HS-5 (cell line): ENCODE measurements around the gene AQP10.
A peak's percentile ranks its signal among the peaks of the same experiment; 100 is the strongest.
"Not testable (repeated sequence)": the region's sequence is repeated elsewhere in the genome, so short reads cannot be mapped to it uniquely, and the experiment has no call there.

Experiments used
- DNase-seq: peaks from one replicate; pipeline ENCODE4 v3.0.0-alpha.2; 2012; ENCODE audit warnings: low read depth

The AQP10 gene, protein sequence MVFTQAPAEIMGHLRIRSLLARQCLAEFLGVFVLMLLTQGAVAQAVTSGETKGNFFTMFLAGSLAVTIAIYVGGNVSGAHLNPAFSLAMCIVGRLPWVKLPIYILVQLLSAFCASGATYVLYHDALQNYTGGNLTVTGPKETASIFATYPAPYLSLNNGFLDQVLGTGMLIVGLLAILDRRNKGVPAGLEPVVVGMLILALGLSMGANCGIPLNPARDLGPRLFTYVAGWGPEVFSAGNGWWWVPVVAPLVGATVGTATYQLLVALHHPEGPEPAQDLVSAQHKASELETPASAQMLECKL

GRCh38 chr1:154320882-154321608, at the start of gene AQP10:
AQP10 (plus strand) TSS chr1:154321093; CDS start chr1:154321156, 63 bp downstream.
- DNase-seq: no peak

- DNase-seq: peak; percentile 92
These were observed 48.5 kb upstream of the AQP10 start, which contains the start of gene HAX1 for GRCh38 chr1:154272217-154272998. HAX1 (plus strand) TSS chr1:154272629; CDS start chr1:154272724, 95 bp downstream.

GRCh38 chr1:154272999-154273563, 47.8 kb upstream of the AQP10 start:
- no peak for DNase-seq

GRCh38 chr1:154276797-154277196, 44.1 kb upstream of the AQP10 start:
- DNase-seq: no peak

- DNase-seq: not testable (repeated sequence)
These were observed 33.3 kb upstream of the AQP10 start for GRCh38 chr1:154287591-154287990.

DNA sequence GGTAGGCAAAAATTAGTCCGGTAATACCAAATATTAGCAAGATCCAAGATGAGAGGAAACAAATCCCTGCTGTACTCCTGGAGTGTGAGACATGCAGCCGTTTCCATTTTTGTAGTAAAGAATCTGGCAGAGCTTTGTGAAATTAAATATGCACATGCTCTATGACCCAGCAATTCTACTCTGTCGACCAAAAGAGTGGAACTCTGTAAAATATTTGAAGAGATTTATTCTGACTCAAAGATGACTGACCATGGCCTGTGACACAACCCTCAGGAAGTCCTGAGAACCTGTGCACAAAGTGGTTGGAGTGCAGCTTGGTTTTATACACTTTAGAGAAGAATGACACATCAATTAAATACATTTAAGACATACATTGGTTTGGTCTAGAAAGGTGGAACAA, 32.2 kb upstream of the AQP10 start:
- DNase-seq: no peak

DNA sequence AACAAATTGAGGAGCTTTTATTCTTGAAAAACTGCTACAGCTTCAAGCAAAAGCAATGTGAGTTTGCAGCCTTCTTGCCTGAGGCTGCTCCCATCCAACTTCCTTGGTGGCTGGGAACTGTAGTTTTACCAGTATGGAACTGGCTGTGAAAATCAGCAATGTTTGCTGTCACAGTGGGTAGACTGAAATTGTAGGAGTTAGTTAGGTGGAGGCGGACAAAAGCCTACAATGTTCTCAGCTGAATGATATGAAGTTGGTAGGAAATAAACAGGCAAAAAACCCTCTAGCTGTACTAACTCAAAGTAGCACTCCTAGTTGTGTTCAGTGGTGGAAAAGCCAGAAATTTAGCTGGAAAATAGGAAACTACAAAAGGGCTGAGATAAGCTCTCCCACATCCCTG, 30.0 kb upstream of the AQP10 start:
- no peak for DNase-seq

DNA sequence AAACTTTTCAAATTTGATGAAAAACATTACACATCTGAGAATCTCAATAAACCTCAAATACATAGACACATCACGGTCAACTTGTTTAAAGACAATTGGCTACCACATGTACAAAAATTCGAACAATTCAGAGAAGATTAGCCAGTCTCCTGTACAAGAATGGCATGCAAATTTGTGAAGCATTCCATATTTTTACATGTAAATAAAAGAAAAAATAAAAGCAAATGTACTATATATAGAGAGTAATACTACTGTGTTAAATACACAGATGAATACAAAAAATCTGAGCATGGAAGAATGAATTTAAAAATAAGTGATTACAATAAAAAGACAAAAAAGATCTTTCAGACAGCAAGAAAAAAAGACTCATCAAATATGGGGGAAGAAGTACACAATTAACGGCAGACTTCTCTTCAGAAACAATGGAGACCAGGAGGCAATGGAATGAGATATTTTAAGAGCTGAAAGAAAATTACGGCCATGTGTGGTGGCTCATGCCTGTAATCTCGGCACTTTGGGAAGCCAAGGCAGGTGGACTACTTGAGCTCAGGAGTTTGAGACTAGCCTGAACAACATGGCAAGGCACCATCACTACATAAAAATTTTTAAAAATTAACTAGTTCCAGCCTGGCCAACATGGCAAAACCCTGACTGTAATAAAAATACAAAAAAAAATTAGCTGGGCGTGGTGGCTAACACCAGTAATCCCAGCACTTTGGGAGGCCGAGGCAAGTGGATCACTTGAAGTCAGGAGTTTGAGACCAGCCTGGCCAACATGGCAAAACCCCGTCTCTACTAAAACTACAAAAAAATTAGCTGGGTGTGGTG, 25.3 kb upstream of the AQP10 start:
- DNase-seq: no peak

DNA sequence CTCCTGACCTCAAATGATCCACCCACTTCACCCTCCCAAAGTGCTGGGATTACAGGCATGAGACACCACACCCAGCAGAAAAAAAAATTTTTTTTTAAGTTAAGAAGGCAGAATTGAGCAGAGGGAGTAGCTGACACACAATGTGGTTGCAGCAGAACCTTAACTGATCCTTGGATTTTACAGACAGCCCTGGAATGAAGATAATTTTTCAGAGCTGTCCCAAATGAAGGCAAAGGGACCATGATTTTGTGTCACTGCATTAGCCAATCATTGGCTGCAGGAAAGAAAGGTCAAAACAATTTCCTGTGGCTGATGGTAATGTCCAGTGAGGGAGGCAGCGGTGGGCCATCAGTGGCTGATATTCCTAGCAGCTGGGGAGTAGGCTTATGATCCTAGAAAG, 19.3 kb upstream of the AQP10 start:
- DNase-seq: no peak

GRCh38 chr1:154304664-154305337, 16.1 kb upstream of the AQP10 start:
- DNase-seq: no peak

GRCh38 chr1:154306151-154306550, 14.7 kb upstream of the AQP10 start:
- no peak for DNase-seq

GRCh38 chr1:154307670-154308270, 13.1 kb upstream of the AQP10 start:
- not testable (repeated sequence) for DNase-seq

DNA sequence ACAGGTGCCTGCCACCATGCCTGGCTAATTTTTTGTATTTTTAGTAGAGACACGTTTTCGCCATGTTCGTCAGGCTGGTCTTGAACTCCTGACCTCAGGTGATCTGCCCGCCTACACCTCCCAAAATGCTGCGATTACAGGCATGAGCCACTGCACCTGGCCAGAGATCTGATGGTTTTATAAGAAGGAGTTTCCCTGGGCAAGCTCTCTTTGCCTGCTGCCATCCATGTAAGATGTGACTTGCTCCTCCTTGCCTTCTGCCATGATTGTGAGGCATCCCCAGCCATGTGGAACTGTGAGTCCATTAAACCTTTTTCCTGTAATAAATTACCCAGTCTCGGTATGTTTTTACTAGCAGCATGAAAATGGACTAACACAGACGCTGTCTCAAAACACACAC, 11.8 kb upstream of the AQP10 start:
- not testable (repeated sequence) for DNase-seq

DNA sequence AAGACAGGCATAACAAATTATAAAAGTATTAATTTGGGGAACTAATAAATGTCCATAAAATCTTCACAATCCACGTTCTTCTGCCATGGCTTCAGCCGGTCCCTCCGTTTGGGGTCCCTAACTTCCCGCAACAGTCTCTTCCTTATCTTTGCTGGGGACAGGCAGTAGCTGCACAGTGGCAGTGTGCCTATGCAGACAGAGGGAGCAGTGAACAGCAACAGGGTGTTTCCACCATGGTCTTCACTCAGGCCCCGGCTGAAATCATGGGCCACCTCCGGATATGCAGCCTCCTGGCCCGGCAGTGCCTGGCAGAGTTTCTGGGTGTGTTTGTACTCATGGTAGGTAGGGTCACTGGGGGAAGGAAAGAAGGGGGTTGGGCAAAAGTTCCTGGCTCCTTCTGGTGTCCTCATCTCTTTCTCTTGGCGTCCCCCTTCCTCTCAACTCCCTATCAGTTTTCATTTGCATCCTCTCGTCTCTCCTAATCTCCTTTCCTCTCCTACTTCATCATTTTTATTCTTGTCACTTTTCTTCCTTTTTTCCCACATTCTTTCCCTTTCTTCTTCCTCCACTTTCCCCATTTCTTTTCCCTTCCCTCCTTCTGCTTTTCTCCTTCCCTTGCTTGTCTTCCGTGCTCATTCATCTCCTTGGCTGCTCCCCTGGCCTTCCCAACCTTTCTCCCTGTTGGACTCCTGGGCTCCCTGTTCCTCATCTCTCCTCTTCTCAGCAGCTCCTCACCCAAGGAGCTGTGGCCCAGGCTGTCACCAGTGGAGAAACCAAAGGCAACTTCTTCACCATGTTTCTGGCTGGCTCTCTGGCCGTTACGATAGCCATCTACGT, 8.4 kb upstream of the AQP10 start:
- DNase-seq: not testable (repeated sequence)

DNA sequence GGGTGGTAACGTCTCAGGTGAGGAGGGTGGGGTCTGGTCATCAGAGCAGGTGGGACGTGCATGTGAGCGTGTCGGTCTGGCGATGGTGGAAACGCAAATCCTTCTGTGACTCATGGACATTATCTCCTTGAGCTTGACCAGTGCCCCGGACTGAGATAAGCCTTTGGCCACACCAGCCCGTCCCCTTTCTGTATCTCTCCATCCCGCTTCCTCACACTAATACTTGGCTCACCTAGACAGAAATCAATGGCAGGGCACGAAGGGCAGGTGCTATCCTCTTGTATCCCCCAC, 7.9 kb upstream of the AQP10 start:
- DNase-seq: no peak

DNA sequence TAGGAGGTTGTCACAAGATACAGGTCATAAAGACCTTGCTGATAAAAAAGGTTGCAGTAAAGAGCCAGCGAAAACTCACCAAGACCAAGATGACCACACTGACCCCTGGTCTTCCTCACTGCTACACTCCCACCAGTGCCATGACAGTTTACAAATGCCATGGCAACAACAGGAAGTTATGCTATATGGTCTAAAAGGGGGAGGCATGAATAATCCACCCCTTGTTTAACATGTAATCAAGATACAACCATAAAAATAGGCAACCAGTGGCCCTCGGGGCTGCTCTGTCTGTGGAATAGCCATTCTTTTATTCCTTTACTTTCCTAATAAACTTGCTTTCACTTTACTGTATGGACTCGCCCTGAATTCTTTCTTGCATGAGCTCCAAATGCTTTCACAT, 6.7 kb upstream of the AQP10 start:
- DNase-seq: not testable (repeated sequence)

GRCh38 chr1:154316704-154317103, 4.2 kb upstream of the AQP10 start:
- no peak for DNase-seq

DNA sequence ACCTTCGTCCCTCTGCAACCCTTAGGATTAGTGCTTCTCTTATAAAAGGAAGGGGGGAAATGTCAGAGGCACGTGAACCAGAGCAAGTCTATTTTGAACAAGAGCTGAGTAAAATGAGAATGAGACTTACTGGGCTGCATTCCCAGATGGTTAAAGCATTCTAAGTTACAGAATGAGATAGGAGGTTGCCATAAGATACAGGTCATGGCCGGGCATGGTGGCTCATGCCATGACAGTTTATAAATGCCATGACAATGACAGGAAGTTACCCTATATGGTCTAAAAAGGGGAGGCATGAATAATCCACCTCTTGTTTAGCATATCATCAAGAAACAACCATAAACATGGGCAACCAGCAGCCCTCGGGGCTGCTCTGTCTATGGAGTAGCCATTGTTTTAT, 2.5 kb upstream of the AQP10 start:
- no peak for DNase-seq

DNA sequence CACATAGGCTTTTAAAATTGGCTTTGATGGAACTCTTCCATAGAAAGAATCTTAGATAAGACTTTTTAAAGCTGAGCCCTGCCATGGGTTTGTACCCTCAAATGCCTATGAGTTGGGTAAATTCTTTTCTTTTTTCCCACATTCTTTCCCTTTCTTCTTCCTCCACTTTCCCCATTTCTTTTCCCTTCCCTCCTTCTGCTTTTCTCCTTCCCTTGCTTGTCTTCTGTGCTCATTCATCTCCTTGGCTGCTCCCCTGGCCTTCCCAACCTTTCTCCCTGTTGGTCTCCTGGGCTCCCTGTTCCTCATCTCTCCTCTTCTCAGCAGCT, 679 bp downstream of the AQP10 start:
- not testable (repeated sequence) for DNase-seq

GRCh38 chr1:154323493-154323892, 2.6 kb downstream of the AQP10 start:
- DNase-seq: no peak
